Colonic mucosa (tissue), 4 donors: ENCODE measurements around the gene LAPTM4A. TPM values are rescaled to one million over a fixed set of nuclear protein-coding genes. Genes with fewer than 3 reads are reported as not detected.

Experiments
- DNase-seq: peaks from one replicate; pipeline ENCODE4 v3.0.0-alpha.2; 2020
- H3K27ac ChIP-seq: fragments of 200-600 bp; one replicate; pipeline ENCODE4 v1.8.0; 2021
- H3K27me3 ChIP-seq: fragments of 200-600 bp; one replicate; pipeline ENCODE4 v1.8.0; 2021
- H3K36me3 ChIP-seq: fragments of 200-600 bp; one replicate; pipeline ENCODE4 v1.8.0; 2021
- H3K4me1 ChIP-seq: fragments of 200-600 bp; one replicate; pipeline ENCODE4 v1.8.0; 2021; ENCODE audit warnings: mild to moderate bottlenecking
- H3K4me3 ChIP-seq: fragments of 200-600 bp; one replicate; pipeline ENCODE4 v1.8.0; 2021
- H3K9ac ChIP-seq, 2 donors: one replicate each; pipeline ENCODE4 v1.7.0; 2013; ENCODE audit warnings: control low read depth in 2 of 2, low read depth in 2 of 2, low read length in 2 of 2
- H3K9me3 ChIP-seq: fragments of 200-600 bp; one replicate; pipeline ENCODE4 v1.8.0; 2021
- CTCF ChIP-seq: fragments of 200-600 bp; IDR thresholded peaks from one replicate; pipeline ENCODE4 v1.8.0; 2022; ENCODE audit warnings: antibody characterized with exemption, mild to moderate bottlenecking
- intact Hi-C: fragments of 100-400 bp; cut with DNase I; formaldehyde crosslinking; loops from one replicate; pipeline ENCODE4 v1.14.1; 2022
- total RNA-seq, 2 donors: library from RNA; stranded (reverse); fragmentation: NEBNext Ultra II Directional in 1 of 2; extraction: Animal tissue kit (Norgen Biotek cat#: 25700) in 1 of 2; gene quantifications; one replicate each; pipeline ENCODE4 v1.2.1, GENCODE V29; 2021
- donor health status: healthy.
- donor health status: DM: no; HTN: no; CAD: no.
- donor health status: DM: no; HTN: no; CAD: no.

LAPTM4A gene
- total RNA-seq, 2 donors from 2014 or later: 158 to 190 TPM

GRCh38 chr2:20021405-20022009, 29.9 kb downstream of the LAPTM4A start:
- intact Hi-C loops: no loop called here
- no peak for DNase-seq
- Histone ChIP-seq H3K4me3 (no peak overlapping the region), H3K9ac (no peak overlapping the region), H3K9me3 (no peaks in the 10 kb centered on the region), H3K36me3 (no peaks in the 10 kb centered on the region), H3K27ac (no peak overlapping the region), H3K4me1 (no peaks in the 10 kb centered on the region), H3K27me3 (no peaks in the 10 kb centered on the region)
- no peak for TF ChIP-seq CTCF

DNA sequence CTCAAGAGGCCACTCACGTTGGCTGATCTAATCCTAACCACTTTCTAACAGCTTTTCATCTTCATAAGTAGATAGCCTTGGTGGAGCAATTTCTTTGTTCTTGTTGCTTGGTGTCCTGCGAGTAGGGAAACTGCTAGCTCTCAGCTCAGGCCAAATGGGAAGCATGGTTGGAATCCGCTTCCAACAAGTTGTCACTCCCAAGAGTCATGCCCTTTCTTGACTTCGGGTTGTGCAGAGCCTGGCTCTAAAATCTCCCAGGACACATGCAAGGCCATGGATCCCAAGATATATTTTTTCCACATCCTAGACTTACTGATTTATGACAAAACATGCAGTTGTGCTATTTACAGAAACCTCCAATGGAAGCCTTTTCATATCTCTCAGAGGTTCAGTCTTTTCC, 31.7 kb downstream of the LAPTM4A start:
- DNase-seq: no peak
- H3K36me3 ChIP-seq: no peaks in the 10 kb centered on the region
- intact Hi-C loops: no loop called here
- no peak overlapping the region for H3K4me3 ChIP-seq
- no peaks in the 10 kb centered on the region for H3K27me3 ChIP-seq
- no peaks in the 10 kb centered on the region for H3K9me3 ChIP-seq
- TF ChIP-seq CTCF: no peak
- no peak overlapping the region for H3K9ac ChIP-seq
- H3K27ac ChIP-seq: no peak overlapping the region
- H3K4me1 ChIP-seq: no peaks in the 10 kb centered on the region

- no peaks in the 10 kb centered on the region for H3K27me3 ChIP-seq
- DNase-seq: no peak
Measured at GRCh38 chr2:20018601-20019152, 32.8 kb downstream of the LAPTM4A start.

GRCh38 chr2:20016346-20016745, 35.1 kb downstream of the LAPTM4A start:
- Histone ChIP-seq H3K9ac (no peak overlapping the region), H3K4me1 (no peaks in the 10 kb centered on the region), H3K4me3 (no peak overlapping the region), H3K27ac (no peak overlapping the region), H3K27me3 (peaks cover 15% of the 10 kb centered on the region), H3K9me3 (no peaks in the 10 kb centered on the region), H3K36me3 (no peaks in the 10 kb centered on the region)
- TF ChIP-seq CTCF: no peak
- no peak for DNase-seq
- intact Hi-C loops: loop anchor here (2.0 kb wide), 1 partner anchor 78 kb away; no protein-coding TSS in a partner anchor

More at GRCh38 chr2:20018601-20019152, 32.8 kb downstream of the LAPTM4A start:
- no peaks in the 10 kb centered on the region for H3K4me1 ChIP-seq
- no peaks in the 10 kb centered on the region for H3K36me3 ChIP-seq
- H3K4me3 ChIP-seq: no peak overlapping the region
- TF ChIP-seq CTCF: no peak
- H3K9me3 ChIP-seq: no peaks in the 10 kb centered on the region
- H3K27ac ChIP-seq: no peak overlapping the region
- H3K9ac ChIP-seq: no peak overlapping the region
- intact Hi-C loops: no loop called here

DNA sequence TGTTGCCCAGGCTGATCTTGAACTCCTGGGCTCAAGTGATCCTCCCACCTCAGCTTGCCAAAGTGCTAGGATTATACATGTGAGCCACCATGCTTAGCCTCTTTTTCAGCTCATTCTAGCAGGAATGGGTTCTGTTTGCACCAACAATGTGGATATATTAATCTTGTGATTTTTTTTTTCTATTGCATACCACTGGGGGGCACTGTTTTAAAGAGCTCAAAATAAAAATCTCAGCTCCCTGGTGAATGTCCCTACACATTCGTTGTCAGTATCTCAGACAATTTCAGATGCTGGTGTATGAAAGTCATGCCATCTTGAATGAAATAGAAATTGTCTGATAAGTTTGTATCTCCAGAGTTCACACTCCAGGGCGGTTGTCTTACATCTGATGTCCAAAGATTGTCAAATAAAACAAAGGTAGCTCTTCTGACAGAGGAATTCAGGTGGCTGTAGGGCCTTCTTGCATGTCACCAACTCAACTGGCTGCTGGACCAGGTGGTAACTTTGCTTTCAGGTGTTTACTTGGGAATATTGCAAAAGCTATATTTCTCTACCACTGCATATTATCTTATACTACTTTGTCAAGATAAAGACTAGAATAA, 35.8 kb downstream of the LAPTM4A start:
- Histone ChIP-seq H3K4me3 (no peak overlapping the region), H3K9ac (no peak overlapping the region), H3K4me1 (no peaks in the 10 kb centered on the region), H3K27me3 (peaks cover 15% of the 10 kb centered on the region), H3K9me3 (no peaks in the 10 kb centered on the region), H3K36me3 (no peaks in the 10 kb centered on the region), H3K27ac (no peak overlapping the region)
- peak; percentile 59 for TF ChIP-seq CTCF
- no peak for DNase-seq
- intact Hi-C loops: loop anchor here (2.0 kb wide), 1 partner anchor 79 kb away; no protein-coding TSS in a partner anchor
